Measurements from ENCODE around the gene RAD23A.
"Not testable (repeated sequence)": the region's sequence is repeated elsewhere in the genome, so short reads cannot be mapped to it uniquely, and the experiment has no call there.

The RAD23A gene

GRCh38 chr19:12955575-12955974, 9.9 kb downstream of the RAD23A start:
- not testable (repeated sequence) for DNase-seq (ENCODE audit: low read depth in 2 of 2)

- DNase-seq (ENCODE audit: low read depth in 2 of 2): no peak
Measured at GRCh38 chr19:12955996-12956395, 10.3 kb downstream of the RAD23A start.

- peak; percentile 45 to 49 for DNase-seq (ENCODE audit: low read depth in 2 of 2)
Measured at GRCh38 chr19:12956446-12957388, 11.1 kb downstream of the RAD23A start, which contains the start of gene GADD45GIP1. GADD45GIP1 (minus strand) TSS chr19:12957223; CDS start chr19:12957212, 11 bp downstream.

- DNase-seq (ENCODE audit: low read depth in 2 of 2): not testable (repeated sequence)
Measured at GRCh38 chr19:12957389-12957952, 11.8 kb downstream of the RAD23A start.

GRCh38 chr19:12959481-12959880, 13.8 kb downstream of the RAD23A start:
- no peak for DNase-seq (ENCODE audit: low read depth in 2 of 2)

- no peak for DNase-seq (ENCODE audit: low read depth in 2 of 2)
Measured at GRCh38 chr19:12965017-12965811, 19.6 kb downstream of the RAD23A start.

GRCh38 chr19:12965812-12966135, 20.1 kb downstream of the RAD23A start:
- no peak for DNase-seq (ENCODE audit: low read depth in 2 of 2)

GRCh38 chr19:12967907-12968306, 22.2 kb downstream of the RAD23A start:
- no peak for DNase-seq (ENCODE audit: low read depth in 2 of 2)

- DNase-seq (ENCODE audit: low read depth in 2 of 2): no peak
Measured at GRCh38 chr19:12969292-12969988, 23.8 kb downstream of the RAD23A start, which contains the start of gene DAND5. DAND5 (plus strand) TSS chr19:12969576; CDS start chr19:12969661, 85 bp downstream.

- DNase-seq (ENCODE audit: low read depth in 2 of 2): no peak
Measured at GRCh38 chr19:12970070-12970820, 24.6 kb downstream of the RAD23A start.

- no peak for DNase-seq (ENCODE audit: low read depth in 2 of 2)
Measured at GRCh38 chr19:12973236-12973635, 27.6 kb downstream of the RAD23A start.

- DNase-seq (ENCODE audit: low read depth in 2 of 2): no peak
Measured at GRCh38 chr19:12974301-12975220, 28.9 kb downstream of the RAD23A start.

GRCh38 chr19:12975221-12975741, 29.6 kb downstream of the RAD23A start:
- no peak for DNase-seq (ENCODE audit: low read depth in 2 of 2)

- not testable (repeated sequence) for DNase-seq (ENCODE audit: low read depth in 2 of 2)
Measured at GRCh38 chr19:12976109-12976508, 30.4 kb downstream of the RAD23A start.

- DNase-seq (ENCODE audit: low read depth in 2 of 2): no peak
Measured at GRCh38 chr19:12979974-12980373, 34.3 kb downstream of the RAD23A start.

GRCh38 chr19:12982648-12983047, 37.0 kb downstream of the RAD23A start:
- DNase-seq (ENCODE audit: low read depth in 2 of 2): no peak

- no peak for DNase-seq (ENCODE audit: low read depth in 2 of 2)
Measured at GRCh38 chr19:12983091-12983490, 37.4 kb downstream of the RAD23A start.

GRCh38 chr19:12983542-12984142, 38.0 kb downstream of the RAD23A start:
- peak; percentile 52 to 55 for DNase-seq (ENCODE audit: low read depth in 2 of 2)

GRCh38 chr19:12984143-12984627, 38.5 kb downstream of the RAD23A start:
- no peak for DNase-seq (ENCODE audit: low read depth in 2 of 2)

All from fibroblast of skin of left biceps (primary cell).